ENCODE measurements around the gene CPNE4. TPM values are rescaled to one million over a fixed set of nuclear protein-coding genes. Genes with fewer than 3 reads are reported as not detected.
"Not testable (repeated sequence)": the region's sequence is repeated elsewhere in the genome, so short reads cannot be mapped to it uniquely, and the experiment has no call there.

CPNE4 gene
- total RNA-seq, 1 donor from 2014 or later, result 0.24 TPM

DNA sequence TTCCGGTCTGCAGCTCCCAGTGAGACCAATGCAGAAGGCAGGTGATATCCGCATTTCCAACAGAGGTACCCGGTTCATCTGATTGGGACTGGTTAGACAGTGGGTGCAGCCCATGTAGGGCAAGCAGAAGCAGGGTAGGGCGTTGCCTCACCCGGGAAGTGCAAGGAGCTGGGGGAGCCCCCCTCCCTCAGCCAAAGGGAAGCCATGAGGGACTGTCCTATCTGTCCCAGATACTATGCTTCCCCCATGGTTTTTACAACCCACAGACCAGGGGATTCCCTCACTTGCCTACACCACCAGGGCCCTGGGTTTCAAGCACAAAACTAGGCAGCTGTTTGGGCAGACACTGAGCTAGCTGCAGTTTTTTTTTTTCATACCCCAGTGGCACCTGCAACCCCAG lies 71.8 kb downstream of the CPNE4 start:
- DNase-seq (ENCODE audit: low read depth), result peak; percentile 7

- DNase-seq (ENCODE audit: low read depth), result no peak
These were observed 74.5 kb downstream of the CPNE4 start for GRCh38 chr3:131960324-131960723.

GRCh38 chr3:131957980-131958379 lies 76.8 kb downstream of the CPNE4 start:
- DNase-seq (ENCODE audit: low read depth), result no peak

GRCh38 chr3:131957511-131957910 lies 77.3 kb downstream of the CPNE4 start:
- no peak for DNase-seq (ENCODE audit: low read depth)

DNA sequence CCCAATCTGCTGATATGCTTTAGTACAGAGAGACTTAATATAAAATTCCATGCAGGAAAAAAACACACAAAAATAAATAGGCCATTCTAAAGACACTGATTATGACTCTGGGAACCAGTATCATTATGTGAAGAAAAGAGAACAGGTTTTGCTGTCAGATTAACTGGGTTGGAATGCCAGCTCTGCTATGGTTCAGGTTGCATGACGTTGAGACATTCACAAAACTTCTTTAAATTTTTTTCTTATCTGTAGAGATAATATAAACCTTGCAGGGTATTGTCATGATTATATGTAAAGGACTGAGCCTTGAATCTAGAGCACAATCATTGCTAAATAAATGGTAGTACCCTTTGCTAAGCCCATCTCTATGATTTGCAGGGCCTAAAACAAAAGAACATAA lies 86.0 kb downstream of the CPNE4 start:
- DNase-seq (ENCODE audit: low read depth), result no peak

- no peak for DNase-seq (ENCODE audit: low read depth)
These were observed 90.1 kb downstream of the CPNE4 start for GRCh38 chr3:131944676-131945075.

GRCh38 chr3:131933665-131934064 lies 101.1 kb downstream of the CPNE4 start:
- DNase-seq (ENCODE audit: low read depth), result no peak

DNA sequence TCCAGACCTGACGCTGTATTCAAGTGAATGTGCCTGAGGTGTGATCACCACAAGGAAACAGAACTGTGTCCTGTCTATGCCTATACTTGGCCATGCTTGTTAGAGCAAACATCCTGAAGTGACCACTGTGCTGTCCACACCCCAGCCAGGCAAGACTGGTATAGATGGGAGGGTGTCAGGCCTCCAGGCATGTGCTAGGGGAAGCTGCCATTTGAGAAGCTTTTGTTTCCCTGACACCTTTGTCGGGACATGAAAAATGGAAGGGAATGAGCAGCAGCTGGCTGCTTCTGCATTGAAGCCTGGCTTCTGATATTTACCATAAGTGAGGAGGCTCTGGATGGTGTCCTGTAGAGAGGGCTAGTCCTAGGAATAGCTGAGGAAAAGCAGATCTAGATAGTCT lies 106.2 kb downstream of the CPNE4 start:
- DNase-seq (ENCODE audit: low read depth), result no peak

DNA sequence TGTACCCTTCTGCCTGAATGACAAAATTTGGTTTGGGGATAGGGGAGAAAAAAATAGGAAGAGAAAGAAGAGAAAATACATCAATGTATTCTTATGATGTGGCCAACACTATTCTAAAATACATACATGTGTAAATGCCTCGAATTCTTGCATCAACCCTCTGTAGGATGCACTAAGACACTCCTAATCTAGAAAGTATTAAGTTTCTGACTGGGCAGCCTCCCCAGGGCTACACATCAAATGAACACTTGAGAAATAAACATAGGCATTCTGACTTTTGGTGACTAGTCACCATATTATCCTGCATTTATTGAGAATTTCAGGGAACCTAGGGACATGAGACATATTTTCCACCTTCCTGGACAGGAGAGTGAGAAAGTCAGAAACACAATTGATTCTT lies 109.2 kb downstream of the CPNE4 start:
- DNase-seq (ENCODE audit: low read depth), result no peak

DNA sequence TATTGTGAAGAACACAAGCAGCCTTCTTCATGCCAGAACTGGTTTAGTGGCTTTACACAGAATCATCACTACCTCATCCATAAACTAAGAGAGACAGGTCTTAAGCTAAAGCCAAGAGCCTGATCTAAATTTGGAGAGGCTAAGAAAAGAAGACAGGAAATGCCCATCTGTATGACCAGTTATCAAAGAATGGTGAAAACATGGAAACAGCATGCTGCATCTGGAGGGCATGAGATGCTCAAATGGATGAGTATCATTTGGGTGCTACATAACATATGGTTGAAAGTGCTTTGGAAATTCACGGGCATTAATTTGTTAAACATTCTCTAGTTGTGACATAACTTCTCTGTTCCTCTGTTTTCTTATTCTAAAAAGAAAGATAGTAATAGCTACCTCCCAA lies 112.5 kb downstream of the CPNE4 start:
- DNase-seq (ENCODE audit: low read depth), result no peak

- DNase-seq (ENCODE audit: low read depth), result no peak
These were observed 117.8 kb downstream of the CPNE4 start for GRCh38 chr3:131917006-131917405.

DNA sequence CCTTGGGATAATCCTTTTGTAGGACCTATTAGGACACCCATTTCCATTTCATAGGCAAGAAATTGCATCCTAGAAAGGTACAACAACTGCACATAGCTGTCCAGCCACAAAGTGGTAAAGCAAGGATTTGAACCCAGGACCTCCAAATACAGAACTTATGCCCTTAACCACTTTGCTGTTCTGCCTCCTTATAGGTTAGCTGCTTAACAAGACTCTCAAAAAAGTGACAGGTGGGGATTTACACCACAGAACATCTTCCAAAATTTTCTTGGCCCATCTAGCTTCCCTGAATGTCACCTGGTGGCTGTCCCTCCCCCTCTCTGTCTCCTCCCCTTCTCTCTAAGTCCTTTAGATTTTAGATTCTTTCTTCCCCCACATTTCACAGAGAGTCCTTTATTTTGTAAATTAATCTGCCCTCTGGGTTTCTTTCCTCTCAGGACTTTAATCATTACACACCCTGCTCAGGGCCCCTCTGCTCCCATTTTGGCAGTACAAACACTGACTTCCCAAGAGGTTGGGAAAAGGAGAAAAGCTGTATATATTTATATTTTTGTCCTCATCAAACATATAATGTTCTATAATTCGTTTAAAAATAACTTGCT lies 120.6 kb downstream of the CPNE4 start:
- DNase-seq (ENCODE audit: low read depth), result no peak

DNA sequence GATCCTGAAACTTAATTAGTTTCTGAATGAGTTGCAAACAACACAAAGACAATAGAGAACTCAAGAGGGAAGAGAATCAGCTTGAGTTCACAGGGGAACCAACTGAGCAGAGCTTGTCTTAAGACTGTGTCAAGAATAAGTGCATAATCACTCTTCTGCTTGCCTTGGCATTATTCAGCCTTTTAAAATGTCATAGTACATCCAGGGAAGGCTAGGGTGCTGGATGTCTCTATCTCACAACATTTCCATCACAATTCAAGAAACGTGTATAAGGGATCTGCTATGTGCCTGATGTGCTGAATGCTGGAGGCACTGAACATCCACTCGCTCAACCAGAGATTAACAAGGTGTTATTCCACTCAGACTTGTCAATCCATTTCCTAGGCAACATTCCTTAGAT lies 122.6 kb downstream of the CPNE4 start:
- no peak for DNase-seq (ENCODE audit: low read depth)

- DNase-seq (ENCODE audit: low read depth), result peak; percentile 11
These were observed 127.0 kb downstream of the CPNE4 start for GRCh38 chr3:131907796-131908195.

GRCh38 chr3:131903988-131904415 lies 130.8 kb downstream of the CPNE4 start:
- DNase-seq (ENCODE audit: low read depth), result peak; percentile 82

DNA sequence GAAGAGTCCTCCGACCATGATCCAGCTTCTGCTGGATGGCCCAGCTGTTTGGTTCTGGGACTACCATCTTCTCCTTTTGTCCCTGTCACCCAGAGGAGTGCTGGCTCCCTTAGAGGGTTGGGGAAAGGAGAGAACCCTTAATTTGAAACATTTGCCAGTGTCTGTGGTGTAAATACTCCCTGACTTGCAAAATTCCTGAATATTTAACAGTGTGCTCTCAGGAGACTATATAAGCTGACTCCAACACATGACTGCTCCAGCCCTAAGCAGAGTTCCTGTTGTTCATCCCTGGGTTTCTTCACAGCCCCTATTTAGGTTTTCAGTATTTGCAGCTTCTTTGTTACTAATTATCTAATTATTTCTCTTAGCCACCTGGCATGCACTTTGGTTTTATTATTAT lies 133.1 kb downstream of the CPNE4 start:
- DNase-seq (ENCODE audit: low read depth), result peak; percentile 6

GRCh38 chr3:131900891-131901290 lies 133.9 kb downstream of the CPNE4 start:
- no peak for DNase-seq (ENCODE audit: low read depth)

- DNase-seq (ENCODE audit: low read depth), result no peak
These were observed 135.8 kb downstream of the CPNE4 start for GRCh38 chr3:131899021-131899420.

DNA sequence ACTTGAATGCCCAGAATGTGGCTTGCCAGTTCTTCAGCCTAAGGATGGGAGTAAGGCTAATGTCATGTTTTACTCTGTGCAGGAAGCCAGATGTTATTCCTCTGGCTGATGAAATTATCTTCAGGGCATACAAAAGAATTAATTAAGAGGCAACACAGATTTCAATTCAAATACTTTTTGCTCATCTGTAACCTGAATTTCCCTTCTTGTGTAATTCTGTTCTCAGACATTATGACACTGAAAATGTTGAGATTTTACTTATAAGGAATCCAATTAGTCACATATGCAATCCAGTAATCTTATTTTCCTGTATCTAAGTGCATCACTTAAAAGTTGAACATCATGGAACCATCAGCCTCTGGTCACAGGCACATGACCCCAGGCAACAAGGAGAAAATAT lies 136.5 kb downstream of the CPNE4 start:
- DNase-seq (ENCODE audit: low read depth), result no peak

DNA sequence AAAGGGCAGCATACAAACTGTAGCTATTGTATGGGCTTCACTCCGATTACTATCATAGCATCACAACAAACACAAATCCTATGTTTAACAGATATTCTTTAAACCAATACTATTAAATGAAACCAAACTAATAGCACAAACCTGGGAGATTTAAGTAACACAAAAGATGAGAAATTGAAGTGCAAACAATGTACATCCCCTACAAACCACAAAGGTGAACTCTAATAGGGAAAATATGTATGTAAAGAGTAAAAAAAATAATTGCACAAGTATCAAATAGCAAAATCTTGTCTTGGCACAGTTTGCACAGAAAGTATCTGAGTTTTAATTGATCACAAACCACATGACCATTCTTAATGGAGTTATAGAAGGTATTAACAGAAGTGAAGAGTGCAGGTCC lies 138.5 kb downstream of the CPNE4 start:
- DNase-seq (ENCODE audit: low read depth), result no peak

GRCh38 chr3:131895766-131896165 lies 139.0 kb downstream of the CPNE4 start:
- DNase-seq (ENCODE audit: low read depth), result no peak

GRCh38 chr3:131892331-131892730 lies 142.5 kb downstream of the CPNE4 start:
- no peak for DNase-seq (ENCODE audit: low read depth)

GRCh38 chr3:131885871-131886270 lies 148.9 kb downstream of the CPNE4 start:
- DNase-seq (ENCODE audit: low read depth), result not testable (repeated sequence)

Measured in myocyte (in vitro differentiated cells).